Neural cell (in vitro differentiated cells): ENCODE results near the gene SBNO2. TPM values are rescaled to one million over a fixed set of nuclear protein-coding genes. Genes with fewer than 3 reads are reported as not detected.

ENCODE experiments used
- H2AFZ ChIP-seq: fragments of 200-600, 300-800 bp; sonication (generic), shearing (Covaris generic); 2 replicates; pipeline ENCODE4 v1.6.0; 2014; ENCODE audit warnings: low read depth, mild to moderate bottlenecking, antibody characterized with exemption, low read length, moderate library complexity
- H3F3A ChIP-seq: fragments of 200-600 bp; shearing (Covaris generic); 2 replicates; pipeline ENCODE4 v1.6.1; 2016; ENCODE audit warnings: mild to moderate bottlenecking, moderate library complexity, mixed read lengths, antibody characterized with exemption, low read length; ENCODE audit not compliant: insufficient read depth, poor library complexity, severe bottlenecking
- H3K27ac ChIP-seq: fragments of 200-600, 300-800 bp; sonication (generic), shearing (Covaris generic); 2 replicates; pipeline ENCODE4 v1.5.1; 2014; ENCODE audit warnings: mild to moderate bottlenecking, low read length, moderate library complexity
- H3K27me3 ChIP-seq: fragments of 300-800, 200-600 bp; sonication (generic), shearing (Covaris generic); 2 replicates; pipeline ENCODE4 v1.6.0; 2014; ENCODE audit warnings: mild to moderate bottlenecking, low read depth, low read length, moderate library complexity; ENCODE audit not compliant: insufficient read depth
- H3K36me3 ChIP-seq: fragments of 300-800, 200-600 bp; sonication (generic), shearing (Covaris generic); 2 replicates; pipeline ENCODE4 v1.5.1; 2014; ENCODE audit warnings: mild to moderate bottlenecking, antibody characterized with exemption, low read length, moderate library complexity; ENCODE audit not compliant: insufficient read depth
- H3K4me2 ChIP-seq: fragments of 300-800, 200-600 bp; sonication (generic), shearing (Covaris generic); 2 replicates; pipeline ENCODE4 v1.6.0; 2014; ENCODE audit warnings: mild to moderate bottlenecking, low read length
- H3K4me3 ChIP-seq: fragments of 300-800, 200-600 bp; sonication (generic), shearing (Covaris generic); 2 replicates; pipeline ENCODE4 v1.5.1; 2014; ENCODE audit warnings: mild to moderate bottlenecking, low read length, moderate library complexity
- H3K79me2 ChIP-seq: fragments of 200-600 bp; shearing (Covaris generic); replicated peaks from 2 replicates; pipeline ENCODE4 v1.6.0; 2014; ENCODE audit warnings: mild to moderate bottlenecking, low read length, moderate library complexity; ENCODE audit not compliant: insufficient read depth
- H3K9ac ChIP-seq: fragments of 300-800, 200-600 bp; sonication (generic), shearing (Covaris generic); 2 replicates; pipeline ENCODE4 v1.6.1; 2016; ENCODE audit warnings: mild to moderate bottlenecking, low read length, mixed read lengths
- H3K9me2 ChIP-seq: fragments of 200-600 bp; shearing (Covaris generic); 2 replicates; pipeline ENCODE4 v1.6.1; 2016; ENCODE audit warnings: mild to moderate bottlenecking, low read length, mixed read lengths; ENCODE audit not compliant: insufficient read depth
- H3K9me3 ChIP-seq: fragments of 200-600, 300-800 bp; sonication (generic), shearing (Covaris generic); 2 replicates; pipeline ENCODE4 v1.6.1; 2016; ENCODE audit warnings: mild to moderate bottlenecking, mixed run types, low read length, moderate library complexity, mixed read lengths
- H4K20me1 ChIP-seq: fragments of 200-600 bp; shearing (Covaris generic); 2 replicates; pipeline ENCODE4 v1.6.1; 2016; ENCODE audit warnings: mild to moderate bottlenecking, mixed run types; ENCODE audit not compliant: insufficient read depth
- EP300 ChIP-seq: fragments of 450-650 bp; conservative IDR thresholded peaks from 2 replicates; pipeline ENCODE4 v1.6.1; 2014; ENCODE audit warnings: antibody characterized with exemption, mild to moderate bottlenecking, moderate library complexity; ENCODE audit not compliant: poor library complexity, severe bottlenecking
- EZH2 ChIP-seq: fragments of 200-600, 300-800 bp; shearing (Covaris generic), sonication (generic); IDR thresholded peaks from 2 replicates; pipeline ENCODE4 v1.6.1; 2014; ENCODE audit warnings: antibody characterized with exemption, low read length, borderline replicate concordance, mild to moderate bottlenecking; ENCODE audit not compliant: insufficient read depth, poor library complexity, severe bottlenecking
- MXI1 ChIP-seq: fragments of 450-650 bp; conservative IDR thresholded peaks from 2 replicates; pipeline ENCODE4 v1.6.1; 2014; ENCODE audit warnings: antibody characterized with exemption, mild to moderate bottlenecking; ENCODE audit not compliant: poor library complexity, severe bottlenecking
- POLR2AphosphoS5 ChIP-seq: IDR thresholded peaks from 2 replicates; pipeline ENCODE4 v1.6.1; 2012
- RAD21 ChIP-seq: fragments of 450-650 bp; conservative IDR thresholded peaks from 2 replicates; pipeline ENCODE4 v1.6.1; 2014; ENCODE audit warnings: antibody characterized with exemption, mild to moderate bottlenecking, moderate library complexity
- SMC3 ChIP-seq: fragments of 450-650 bp; conservative IDR thresholded peaks from 2 replicates; pipeline ENCODE4 v1.6.1; 2014; ENCODE audit warnings: antibody characterized with exemption, mild to moderate bottlenecking, moderate library complexity; ENCODE audit not compliant: poor library complexity
- TAF1 ChIP-seq: IDR thresholded peaks from 2 replicates; pipeline ENCODE4 v1.6.1; 2012; ENCODE audit warnings: low read depth
- polyA plus RNA-seq: library from polyadenylated mRNA; depleted of rRNA; stranded (reverse); fragments of >200 nt; gene quantifications from 2 replicates; pipeline ENCODE4 v1.2.3, GENCODE V29; 2014
- TF ChIP-seq, protein P1 (sequence below): IDR thresholded peaks from 2 replicates; pipeline ENCODE4 v1.6.1; 2012; ENCODE audit warnings: borderline replicate concordance
- TF ChIP-seq, protein P2 (sequence below): fragments of 450-650 bp; IDR thresholded peaks from 2 replicates; pipeline ENCODE4 v1.5.1; 2014; ENCODE audit warnings: antibody characterized with exemption, mild to moderate bottlenecking, moderate library complexity; ENCODE audit not compliant: poor library complexity, severe bottlenecking

The SBNO2 gene
- polyA plus RNA-seq, 1 donor from 2014 or later, result 4.8 TPM

DNA sequence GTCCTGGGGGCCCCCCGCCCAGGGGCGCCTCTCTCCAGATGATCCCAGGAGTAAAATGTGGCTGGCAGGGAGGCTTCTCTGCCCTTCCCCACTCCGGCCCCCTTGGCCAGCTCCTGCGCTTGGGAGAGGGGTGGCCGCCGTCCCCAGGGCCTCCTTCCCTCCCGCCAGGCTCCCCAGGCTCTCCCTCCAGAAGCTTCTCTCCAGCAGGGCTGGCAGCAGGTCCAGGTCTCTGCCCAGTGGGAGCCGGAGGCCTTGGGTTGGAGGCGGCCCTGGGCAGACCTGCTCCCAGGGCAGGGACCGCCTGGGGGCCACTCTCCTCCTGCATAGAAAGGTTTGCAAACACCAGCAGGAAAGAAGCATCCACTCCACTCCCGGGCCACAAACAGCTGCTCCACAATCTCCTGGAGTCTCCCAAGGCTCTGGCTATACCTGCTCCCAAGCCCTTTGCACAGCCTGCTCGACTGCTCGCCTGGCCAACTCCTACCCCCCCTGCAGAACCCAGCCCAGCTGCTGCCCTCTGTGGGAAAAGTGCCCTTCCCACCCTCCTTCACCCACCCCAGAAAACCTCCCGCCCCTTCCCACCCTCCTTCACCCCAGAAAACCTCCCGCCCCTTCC, 26.0 kb downstream of the SBNO2 start:
- H3K4me2 ChIP-seq, result no peak overlapping the region
- no peaks in the 10 kb centered on the region for H3K9me2 ChIP-seq
- H3K4me3 ChIP-seq, result no peak overlapping the region
- H3K27ac ChIP-seq, result no peak overlapping the region
- no peaks in the 10 kb centered on the region for H4K20me1 ChIP-seq
- no peaks in the 10 kb centered on the region for H3K79me2 ChIP-seq
- no peaks in the 10 kb centered on the region for H3F3A ChIP-seq
- H3K27me3 ChIP-seq, result no peaks in the 10 kb centered on the region
- no peak overlapping the region for H2AFZ ChIP-seq
- no peaks in the 10 kb centered on the region for H3K9me3 ChIP-seq
- no peak overlapping the region for H3K9ac ChIP-seq
- H3K36me3 ChIP-seq, result no peaks in the 10 kb centered on the region
- TF ChIP-seq EP300 (no peak), SMC3 (no peak), TAF1 (no peak), POLR2AphosphoS5 (no peak), RAD21 (no peak), MXI1 (no peak), EZH2 (no peak)
- TF ChIP-seq, protein P1, sequence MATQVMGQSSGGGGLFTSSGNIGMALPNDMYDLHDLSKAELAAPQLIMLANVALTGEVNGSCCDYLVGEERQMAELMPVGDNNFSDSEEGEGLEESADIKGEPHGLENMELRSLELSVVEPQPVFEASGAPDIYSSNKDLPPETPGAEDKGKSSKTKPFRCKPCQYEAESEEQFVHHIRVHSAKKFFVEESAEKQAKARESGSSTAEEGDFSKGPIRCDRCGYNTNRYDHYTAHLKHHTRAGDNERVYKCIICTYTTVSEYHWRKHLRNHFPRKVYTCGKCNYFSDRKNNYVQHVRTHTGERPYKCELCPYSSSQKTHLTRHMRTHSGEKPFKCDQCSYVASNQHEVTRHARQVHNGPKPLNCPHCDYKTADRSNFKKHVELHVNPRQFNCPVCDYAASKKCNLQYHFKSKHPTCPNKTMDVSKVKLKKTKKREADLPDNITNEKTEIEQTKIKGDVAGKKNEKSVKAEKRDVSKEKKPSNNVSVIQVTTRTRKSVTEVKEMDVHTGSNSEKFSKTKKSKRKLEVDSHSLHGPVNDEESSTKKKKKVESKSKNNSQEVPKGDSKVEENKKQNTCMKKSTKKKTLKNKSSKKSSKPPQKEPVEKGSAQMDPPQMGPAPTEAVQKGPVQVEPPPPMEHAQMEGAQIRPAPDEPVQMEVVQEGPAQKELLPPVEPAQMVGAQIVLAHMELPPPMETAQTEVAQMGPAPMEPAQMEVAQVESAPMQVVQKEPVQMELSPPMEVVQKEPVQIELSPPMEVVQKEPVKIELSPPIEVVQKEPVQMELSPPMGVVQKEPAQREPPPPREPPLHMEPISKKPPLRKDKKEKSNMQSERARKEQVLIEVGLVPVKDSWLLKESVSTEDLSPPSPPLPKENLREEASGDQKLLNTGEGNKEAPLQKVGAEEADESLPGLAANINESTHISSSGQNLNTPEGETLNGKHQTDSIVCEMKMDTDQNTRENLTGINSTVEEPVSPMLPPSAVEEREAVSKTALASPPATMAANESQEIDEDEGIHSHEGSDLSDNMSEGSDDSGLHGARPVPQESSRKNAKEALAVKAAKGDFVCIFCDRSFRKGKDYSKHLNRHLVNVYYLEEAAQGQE, result no peak
- TF ChIP-seq, protein P2, sequence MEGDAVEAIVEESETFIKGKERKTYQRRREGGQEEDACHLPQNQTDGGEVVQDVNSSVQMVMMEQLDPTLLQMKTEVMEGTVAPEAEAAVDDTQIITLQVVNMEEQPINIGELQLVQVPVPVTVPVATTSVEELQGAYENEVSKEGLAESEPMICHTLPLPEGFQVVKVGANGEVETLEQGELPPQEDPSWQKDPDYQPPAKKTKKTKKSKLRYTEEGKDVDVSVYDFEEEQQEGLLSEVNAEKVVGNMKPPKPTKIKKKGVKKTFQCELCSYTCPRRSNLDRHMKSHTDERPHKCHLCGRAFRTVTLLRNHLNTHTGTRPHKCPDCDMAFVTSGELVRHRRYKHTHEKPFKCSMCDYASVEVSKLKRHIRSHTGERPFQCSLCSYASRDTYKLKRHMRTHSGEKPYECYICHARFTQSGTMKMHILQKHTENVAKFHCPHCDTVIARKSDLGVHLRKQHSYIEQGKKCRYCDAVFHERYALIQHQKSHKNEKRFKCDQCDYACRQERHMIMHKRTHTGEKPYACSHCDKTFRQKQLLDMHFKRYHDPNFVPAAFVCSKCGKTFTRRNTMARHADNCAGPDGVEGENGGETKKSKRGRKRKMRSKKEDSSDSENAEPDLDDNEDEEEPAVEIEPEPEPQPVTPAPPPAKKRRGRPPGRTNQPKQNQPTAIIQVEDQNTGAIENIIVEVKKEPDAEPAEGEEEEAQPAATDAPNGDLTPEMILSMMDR, result no peak

DNA sequence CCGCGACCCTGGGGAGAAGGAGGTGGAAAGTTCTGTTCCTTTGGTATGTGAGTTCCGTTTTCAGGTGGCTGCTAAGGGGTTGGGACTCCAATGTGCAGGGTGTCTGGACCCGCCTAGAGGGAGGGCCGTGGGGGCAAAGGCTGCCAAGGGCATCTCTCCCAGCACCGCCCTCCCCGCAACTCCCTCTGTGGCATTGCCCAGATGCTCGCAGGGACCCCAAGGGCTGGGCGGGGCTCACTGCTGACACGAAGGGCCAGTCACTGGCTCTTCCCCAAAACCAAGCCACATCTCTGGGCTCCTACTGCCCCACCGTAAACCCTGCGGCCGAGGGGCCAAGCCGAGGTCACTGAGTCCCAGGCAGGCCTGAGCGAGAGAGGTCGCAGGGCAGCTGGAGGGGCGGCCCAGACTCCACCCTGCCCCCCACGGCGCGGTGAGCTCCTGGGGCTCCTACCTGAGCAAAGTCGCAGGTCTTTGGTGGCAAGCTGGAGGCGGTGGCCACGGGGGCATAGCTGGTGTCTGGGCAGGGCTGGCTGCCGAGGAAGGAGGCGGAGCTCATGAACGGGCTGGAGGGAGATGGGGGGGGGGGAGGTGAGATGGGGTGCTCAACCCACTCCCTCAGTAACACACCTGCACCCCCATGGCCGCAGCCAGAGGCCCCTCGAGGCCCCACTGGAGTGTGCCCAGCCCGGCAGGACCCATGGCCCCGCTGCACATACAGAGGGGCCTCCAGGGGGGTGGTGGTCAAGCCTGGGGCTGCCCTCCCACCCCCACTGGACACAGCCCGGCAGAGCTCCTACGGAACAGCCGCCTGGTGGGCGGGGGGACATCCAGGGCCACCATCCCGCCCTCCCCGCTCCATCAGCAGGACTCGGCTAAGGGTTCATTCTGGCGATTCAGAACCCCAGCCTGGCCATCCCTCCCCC, 26.9 kb downstream of the SBNO2 start:
- H3K9me3 ChIP-seq, result no peaks in the 10 kb centered on the region
- H3K4me3 ChIP-seq, result no peak overlapping the region
- no peaks in the 10 kb centered on the region for H3K79me2 ChIP-seq
- H3K36me3 ChIP-seq, result no peaks in the 10 kb centered on the region
- H3K9ac ChIP-seq, result no peak overlapping the region
- H3K27ac ChIP-seq, result no peak overlapping the region
- no peak overlapping the region for H2AFZ ChIP-seq
- no peaks in the 10 kb centered on the region for H4K20me1 ChIP-seq
- TF ChIP-seq TAF1, result no peak
- no peak for TF ChIP-seq EZH2
- no peak for TF ChIP-seq EP300
- TF ChIP-seq, protein P2, result no peak
- TF ChIP-seq MXI1, result no peak
- TF ChIP-seq POLR2AphosphoS5, result no peak
- TF ChIP-seq SMC3, result no peak
- no peak for TF ChIP-seq RAD21
- TF ChIP-seq, protein P1, result no peak
- no peaks in the 10 kb centered on the region for H3K27me3 ChIP-seq
- H3K4me2 ChIP-seq, result no peak overlapping the region
- H3K9me2 ChIP-seq, result no peaks in the 10 kb centered on the region
- H3F3A ChIP-seq, result no peaks in the 10 kb centered on the region
